ENCODE measurements around the gene ITGAX.

Gene ITGAX

GRCh38 chr16:31402687-31403086, 47.7 kb downstream of the ITGAX start:
- TF ChIP-seq POLR2AphosphoS5 (IDR thresholded peaks at IDR 0.05; ENCODE audit: low read depth, low read length): no peak
- no peak for TF ChIP-seq TAF1 (IDR thresholded peaks at IDR 0.05; ENCODE audit: borderline replicate concordance, low read depth, low read length)
- TF ChIP-seq POLR2A (IDR thresholded peaks at IDR 0.05; ENCODE audit: low read depth, low read length): no peak
- DNase-seq (ENCODE audit: insufficient read length) (no peak), FAIRE-seq (no peak)

GRCh38 chr16:31403590-31404352, 48.8 kb downstream of the ITGAX start:
- DNase-seq (ENCODE audit: insufficient read length): no peak
- TF ChIP-seq POLR2AphosphoS5 (IDR thresholded peaks at IDR 0.05; ENCODE audit: low read depth, low read length) (no peak), TAF1 (IDR thresholded peaks at IDR 0.05; ENCODE audit: borderline replicate concordance, low read depth, low read length) (no peak), POLR2A (IDR thresholded peaks at IDR 0.05; ENCODE audit: low read depth, low read length) (no peak)
- no peak for FAIRE-seq

DNA sequence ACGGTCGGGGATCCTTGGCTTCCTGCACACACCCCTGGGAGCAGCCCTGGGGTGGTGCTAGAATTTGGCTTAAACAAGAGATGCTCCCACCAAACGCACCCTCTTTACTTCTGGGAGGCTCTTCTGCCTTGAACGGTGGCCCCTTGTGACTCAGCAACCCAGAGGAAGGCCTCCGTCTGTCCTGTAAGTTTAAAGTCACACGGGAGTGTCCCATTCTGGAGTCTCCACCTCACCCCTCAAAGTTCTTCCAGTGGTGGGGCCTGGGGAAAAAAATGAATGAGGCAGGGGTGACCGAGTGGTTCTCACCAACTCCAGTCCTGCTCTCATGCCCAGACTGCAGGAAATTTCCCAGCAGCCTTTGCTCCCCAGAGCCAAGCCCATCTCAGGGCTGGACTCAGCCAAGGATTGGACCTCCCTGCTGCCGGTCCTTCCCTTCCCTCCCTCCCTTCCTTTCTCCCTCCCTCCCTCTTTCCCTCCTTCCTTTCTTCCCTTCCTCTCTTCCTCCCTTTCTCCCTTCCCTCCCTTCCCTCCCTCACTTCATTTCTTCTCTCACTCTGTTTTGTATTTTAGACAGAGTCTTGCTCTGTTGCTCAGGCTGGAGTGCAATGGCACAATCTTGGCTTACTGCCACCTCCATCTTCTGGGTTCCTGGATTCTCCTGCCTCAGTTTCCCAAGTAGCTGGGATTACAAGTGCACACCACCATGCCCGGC, 49.5 kb downstream of the ITGAX start:
- TF ChIP-seq POLR2A (IDR thresholded peaks at IDR 0.05; ENCODE audit: low read depth, low read length) (no peak), POLR2AphosphoS5 (IDR thresholded peaks at IDR 0.05; ENCODE audit: low read depth, low read length) (no peak), TAF1 (IDR thresholded peaks at IDR 0.05; ENCODE audit: borderline replicate concordance, low read depth, low read length) (no peak)
- FAIRE-seq: no peak
- no peak for DNase-seq (ENCODE audit: insufficient read length)

DNA sequence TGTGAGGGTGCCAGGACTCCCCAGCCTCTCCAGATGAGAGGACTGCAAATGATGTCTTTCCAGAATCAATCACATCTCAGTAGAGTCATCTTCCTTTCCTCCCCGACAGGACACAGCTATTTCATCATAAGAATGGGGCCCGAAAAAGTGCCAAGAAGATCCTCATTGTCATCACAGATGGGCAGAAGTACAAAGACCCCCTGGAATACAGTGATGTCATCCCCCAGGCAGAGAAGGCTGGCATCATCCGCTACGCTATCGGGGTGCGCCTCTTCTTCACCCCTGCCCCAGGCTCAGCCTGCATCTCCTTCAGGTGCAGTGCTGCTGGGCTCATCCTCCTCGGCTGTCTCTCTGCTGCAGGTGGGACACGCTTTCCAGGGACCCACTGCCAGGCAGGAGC, 52.4 kb downstream of the ITGAX start:
- no peak for TF ChIP-seq TAF1 (IDR thresholded peaks at IDR 0.05; ENCODE audit: borderline replicate concordance, low read depth, low read length)
- no peak for TF ChIP-seq POLR2A (IDR thresholded peaks at IDR 0.05; ENCODE audit: low read depth, low read length)
- no peak for TF ChIP-seq POLR2AphosphoS5 (IDR thresholded peaks at IDR 0.05; ENCODE audit: low read depth, low read length)
- no peak for DNase-seq (ENCODE audit: insufficient read length)
- FAIRE-seq: no peak

DNA sequence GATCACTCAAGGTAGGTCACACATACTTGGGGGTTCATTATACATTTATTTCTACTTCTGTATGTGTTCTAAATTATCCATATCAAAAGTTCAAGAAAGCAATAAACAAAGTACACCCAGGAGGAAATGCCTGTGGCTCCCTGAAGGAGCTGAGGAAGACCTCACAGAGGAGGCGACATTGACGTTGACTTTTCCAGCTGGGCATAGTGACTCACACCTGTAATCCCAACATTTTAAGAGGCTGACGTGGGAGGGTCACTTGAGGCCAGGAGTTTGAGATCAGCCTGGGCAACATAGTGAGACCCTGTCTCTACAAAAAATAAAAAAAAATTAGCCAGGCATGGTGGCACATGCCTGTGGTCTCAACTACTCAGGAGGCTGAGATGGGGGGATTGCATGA, 54.5 kb downstream of the ITGAX start:
- FAIRE-seq: no peak
- TF ChIP-seq POLR2A (IDR thresholded peaks at IDR 0.05; ENCODE audit: low read depth, low read length): no peak
- no peak for TF ChIP-seq TAF1 (IDR thresholded peaks at IDR 0.05; ENCODE audit: borderline replicate concordance, low read depth, low read length)
- TF ChIP-seq POLR2AphosphoS5 (IDR thresholded peaks at IDR 0.05; ENCODE audit: low read depth, low read length): no peak
- no peak for DNase-seq (ENCODE audit: insufficient read length)

DNA sequence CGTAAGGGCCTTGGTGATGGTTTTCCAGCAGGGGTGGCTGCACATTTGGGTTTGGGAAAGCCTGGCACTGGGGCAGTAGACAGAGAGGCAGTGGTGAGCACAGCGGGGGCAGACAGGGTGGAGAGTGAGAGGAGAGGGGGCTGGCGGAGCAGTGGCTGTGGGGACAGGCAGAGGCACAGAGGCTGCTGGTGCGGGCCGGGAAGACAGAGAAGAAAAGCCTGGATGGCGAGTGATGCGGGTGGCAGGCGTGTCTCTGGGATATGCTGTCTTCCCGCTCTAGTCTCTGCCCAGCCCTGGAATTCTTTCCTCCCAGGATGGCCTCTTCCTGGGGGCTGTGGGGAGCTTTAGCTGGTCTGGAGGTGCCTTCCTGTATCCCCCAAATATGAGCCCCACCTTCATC, 55.1 kb downstream of the ITGAX start:
- FAIRE-seq (no peak), DNase-seq (ENCODE audit: insufficient read length) (no peak)

GRCh38 chr16:31411024-31411844, 56.3 kb downstream of the ITGAX start:
- DNase-seq (ENCODE audit: insufficient read length): no peak
- no peak for TF ChIP-seq POLR2A (IDR thresholded peaks at IDR 0.05; ENCODE audit: low read depth, low read length)
- no peak for TF ChIP-seq TAF1 (IDR thresholded peaks at IDR 0.05; ENCODE audit: borderline replicate concordance, low read depth, low read length)
- TF ChIP-seq POLR2AphosphoS5 (IDR thresholded peaks at IDR 0.05; ENCODE audit: low read depth, low read length): no peak
- FAIRE-seq: no peak

More for the DNA sequence above, 55.1 kb downstream of the ITGAX start:
- TF ChIP-seq POLR2A (IDR thresholded peaks at IDR 0.05; ENCODE audit: low read depth, low read length) (no peak), POLR2AphosphoS5 (IDR thresholded peaks at IDR 0.05; ENCODE audit: low read depth, low read length) (no peak), TAF1 (IDR thresholded peaks at IDR 0.05; ENCODE audit: borderline replicate concordance, low read depth, low read length) (no peak)

- TF ChIP-seq POLR2A (IDR thresholded peaks at IDR 0.05; ENCODE audit: low read depth, low read length) (no peak), TAF1 (IDR thresholded peaks at IDR 0.05; ENCODE audit: borderline replicate concordance, low read depth, low read length) (no peak), POLR2AphosphoS5 (IDR thresholded peaks at IDR 0.05; ENCODE audit: low read depth, low read length) (no peak)
Observed at GRCh38 chr16:31412750-31413149, 57.8 kb downstream of the ITGAX start.

GRCh38 chr16:31413381-31413780, 58.4 kb downstream of the ITGAX start:
- FAIRE-seq (no peak), DNase-seq (ENCODE audit: insufficient read length) (no peak)
- TF ChIP-seq POLR2A (IDR thresholded peaks at IDR 0.05; ENCODE audit: low read depth, low read length) (no peak), TAF1 (IDR thresholded peaks at IDR 0.05; ENCODE audit: borderline replicate concordance, low read depth, low read length) (no peak), POLR2AphosphoS5 (IDR thresholded peaks at IDR 0.05; ENCODE audit: low read depth, low read length) (no peak)

More at GRCh38 chr16:31412750-31413149, 57.8 kb downstream of the ITGAX start:
- no peak for DNase-seq (ENCODE audit: insufficient read length)
- FAIRE-seq: no peak

GRCh38 chr16:31413943-31414342, 59.0 kb downstream of the ITGAX start:
- FAIRE-seq: no peak
- no peak for DNase-seq (ENCODE audit: insufficient read length)
- TF ChIP-seq TAF1 (IDR thresholded peaks at IDR 0.05; ENCODE audit: borderline replicate concordance, low read depth, low read length) (no peak), POLR2AphosphoS5 (IDR thresholded peaks at IDR 0.05; ENCODE audit: low read depth, low read length) (no peak), POLR2A (IDR thresholded peaks at IDR 0.05; ENCODE audit: low read depth, low read length) (no peak)

GRCh38 chr16:31414706-31415105, 59.7 kb downstream of the ITGAX start:
- FAIRE-seq (no peak), DNase-seq (ENCODE audit: insufficient read length) (no peak)
- no peak for TF ChIP-seq POLR2AphosphoS5 (IDR thresholded peaks at IDR 0.05; ENCODE audit: low read depth, low read length)
- no peak for TF ChIP-seq TAF1 (IDR thresholded peaks at IDR 0.05; ENCODE audit: borderline replicate concordance, low read depth, low read length)
- TF ChIP-seq POLR2A (IDR thresholded peaks at IDR 0.05; ENCODE audit: low read depth, low read length): no peak

All from GM12892 (cell line).